ENCODE measurements around the gene STOX1. TPM values are rescaled to one million over a fixed set of nuclear protein-coding genes. Genes with fewer than 3 reads are reported as not detected.

Gene STOX1
- total RNA-seq, 1 experiment from 2014 or later = 1.4 TPM

- peak within 1 kb of the TSS; percentile 90 for H3K9ac ChIP-seq (ENCODE audit: low read length)
- POLR2A ChIA-PET (ENCODE audit: unreplicated experiment) = no interaction called here
- H3K4me3 ChIP-seq (ENCODE audit: low read length) = peak within 1 kb of the TSS; percentile 88
- CTCF ChIA-PET = interaction anchor here (0.5 kb wide), 1 partner anchor 235 kb away, joined by 3 read pairs; no protein-coding TSS in a partner anchor
- H3K4me1 ChIP-seq (ENCODE audit: insufficient read depth, low read length) = peaks cover 16% of the 10 kb centered on the region
- H3K4me2 ChIP-seq (ENCODE audit: low read length) = peak within 1 kb of the TSS; percentile 92
- no peak for TF ChIP-seq EZH2 (IDR thresholded peaks at IDR 0.05; ENCODE audit: low read length, unreplicated experiment)
- TF ChIP-seq EZH2phosphoT487 (IDR thresholded peaks at IDR 0.05; ENCODE audit: borderline replicate concordance, low read length) = no peak
- TF ChIP-seq, protein P1, sequence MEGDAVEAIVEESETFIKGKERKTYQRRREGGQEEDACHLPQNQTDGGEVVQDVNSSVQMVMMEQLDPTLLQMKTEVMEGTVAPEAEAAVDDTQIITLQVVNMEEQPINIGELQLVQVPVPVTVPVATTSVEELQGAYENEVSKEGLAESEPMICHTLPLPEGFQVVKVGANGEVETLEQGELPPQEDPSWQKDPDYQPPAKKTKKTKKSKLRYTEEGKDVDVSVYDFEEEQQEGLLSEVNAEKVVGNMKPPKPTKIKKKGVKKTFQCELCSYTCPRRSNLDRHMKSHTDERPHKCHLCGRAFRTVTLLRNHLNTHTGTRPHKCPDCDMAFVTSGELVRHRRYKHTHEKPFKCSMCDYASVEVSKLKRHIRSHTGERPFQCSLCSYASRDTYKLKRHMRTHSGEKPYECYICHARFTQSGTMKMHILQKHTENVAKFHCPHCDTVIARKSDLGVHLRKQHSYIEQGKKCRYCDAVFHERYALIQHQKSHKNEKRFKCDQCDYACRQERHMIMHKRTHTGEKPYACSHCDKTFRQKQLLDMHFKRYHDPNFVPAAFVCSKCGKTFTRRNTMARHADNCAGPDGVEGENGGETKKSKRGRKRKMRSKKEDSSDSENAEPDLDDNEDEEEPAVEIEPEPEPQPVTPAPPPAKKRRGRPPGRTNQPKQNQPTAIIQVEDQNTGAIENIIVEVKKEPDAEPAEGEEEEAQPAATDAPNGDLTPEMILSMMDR (conservative IDR thresholded peaks at IDR 0.05; ENCODE audit: low read depth, low read length) = no peak
- no peaks in the 10 kb centered on the region for H3K27me3 ChIP-seq (ENCODE audit: low read length)
- DNase-seq (peak; percentile 100), ATAC-seq (peak; percentile 96)
- peaks cover 49% of the 10 kb centered on the region for H3K79me2 ChIP-seq (ENCODE audit: low read length)
- no peaks in the 10 kb centered on the region for H3K9me2 ChIP-seq (replicated peaks; ENCODE audit: low read length)
- TSS peak; percentile 77 for BruUV-seq (replicated peaks)
- peak within 1 kb of the TSS; percentile 96 for H2AFZ ChIP-seq (ENCODE audit: low read length)
- H3K9me3 ChIP-seq (ENCODE audit: low read length) = no peaks in the 10 kb centered on the region
- intact Hi-C loops (cut with micrococcal nuclease) = loop anchor here (1.0 to 5.0 kb wide), 2 partner anchors 109 to 569 kb away; partner anchors contain the start of genes HNRNPH3 and PBLD
- no peaks in the 10 kb centered on the region for H3F3A ChIP-seq (ENCODE audit: low read length, unreplicated experiment)
- H3K36me3 ChIP-seq (ENCODE audit: low read depth, low read length) = peaks cover under 1% of the 10 kb centered on the region; the same call in 1 of the 2 replicates
- H4K20me1 ChIP-seq (ENCODE audit: low read length) = no peaks in the 10 kb centered on the region
- peak within 1 kb of the TSS; percentile 85 for H3K27ac ChIP-seq (ENCODE audit: low read length)
Observed at GRCh38 chr10:68901105-68901927, 74.0 kb downstream of the STOX1 start, which contains the start of gene DDX50. TSS of gene DDX50 (plus strand) at chr10:68901315. CDS start at chr10:68901385, 70 bp downstream.

- no peaks in the 10 kb centered on the region for H3K9me2 ChIP-seq (replicated peaks; ENCODE audit: low read length)
- H2AFZ ChIP-seq (ENCODE audit: low read length) = no peak overlapping the region
- peaks cover 54% of the 10 kb centered on the region for H3K79me2 ChIP-seq (ENCODE audit: low read length)
- no peaks in the 10 kb centered on the region for H4K20me1 ChIP-seq (ENCODE audit: low read length)
- intact Hi-C loops (cut with micrococcal nuclease) = loop anchor here (5.0 kb wide), 1 partner anchor 570 kb away; the partner anchor contains the start of genes HNRNPH3 and PBLD
- BruUV-seq (replicated peaks) = no TSS peak
- peaks cover 16% of the 10 kb centered on the region for H3K4me1 ChIP-seq (ENCODE audit: insufficient read depth, low read length)
- no peaks in the 10 kb centered on the region for H3K9me3 ChIP-seq (ENCODE audit: low read length)
- TF ChIP-seq EZH2 (IDR thresholded peaks at IDR 0.05; ENCODE audit: low read length, unreplicated experiment) (no peak), EZH2phosphoT487 (IDR thresholded peaks at IDR 0.05; ENCODE audit: borderline replicate concordance, low read length) (no peak)
- TF ChIP-seq, protein P1 (conservative IDR thresholded peaks at IDR 0.05; ENCODE audit: low read depth, low read length) = no peak
- peak overlapping the region; percentile 92 for H3K4me2 ChIP-seq (ENCODE audit: low read length)
- peak overlapping the region; percentile 90 for H3K9ac ChIP-seq (ENCODE audit: low read length)
- ATAC-seq (no peak), DNase-seq (no peak)
- H3K27ac ChIP-seq (ENCODE audit: low read length) = no peak overlapping the region
- peaks cover 9% of the 10 kb centered on the region for H3K36me3 ChIP-seq (ENCODE audit: low read depth, low read length)
- peak overlapping the region; percentile 88 for H3K4me3 ChIP-seq (ENCODE audit: low read length)
- H3K27me3 ChIP-seq (ENCODE audit: low read length) = no peaks in the 10 kb centered on the region
- H3F3A ChIP-seq (ENCODE audit: low read length, unreplicated experiment) = no peaks in the 10 kb centered on the region
- POLR2A ChIA-PET (ENCODE audit: unreplicated experiment) = no interaction called here
- CTCF ChIA-PET = no interaction called here
Observed at GRCh38 chr10:68902382-68902781, 75.1 kb downstream of the STOX1 start.

DNA sequence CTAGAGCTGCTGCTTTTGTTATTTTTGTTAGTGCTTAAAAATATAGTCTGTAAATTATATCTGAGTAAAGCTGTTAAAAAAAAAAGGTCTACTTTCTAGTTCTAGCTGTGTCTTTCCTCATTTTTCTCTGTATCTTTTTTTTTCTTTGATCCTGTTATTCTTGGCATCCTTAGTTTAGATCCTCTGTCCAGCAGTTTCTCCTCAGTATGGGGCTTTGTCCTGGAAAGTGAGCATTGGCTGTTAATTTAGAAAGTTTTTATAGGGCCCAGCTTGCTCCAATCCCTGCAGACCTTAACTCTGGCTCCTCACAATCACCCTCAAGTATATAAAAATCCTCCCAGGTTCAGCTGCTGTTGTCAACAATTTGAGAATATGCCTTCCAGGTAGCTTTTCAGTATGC lies 97.3 kb downstream of the STOX1 start:
- Histone ChIP-seq H3K4me3 (ENCODE audit: low read length) (no peak overlapping the region), H3K9ac (ENCODE audit: low read length) (no peak overlapping the region), H3K4me2 (ENCODE audit: low read length) (no peak overlapping the region), H3K36me3 (ENCODE audit: low read depth, low read length) (peaks cover 20% of the 10 kb centered on the region), H3K27me3 (ENCODE audit: low read length) (no peaks in the 10 kb centered on the region), H3K27ac (ENCODE audit: low read length) (no peak overlapping the region), H3K4me1 (ENCODE audit: insufficient read depth, low read length) (no peaks in the 10 kb centered on the region), H4K20me1 (ENCODE audit: low read length) (no peaks in the 10 kb centered on the region), H3K79me2 (ENCODE audit: low read length) (no peaks in the 10 kb centered on the region), H2AFZ (ENCODE audit: low read length) (no peak overlapping the region), H3F3A (ENCODE audit: low read length, unreplicated experiment) (no peaks in the 10 kb centered on the region), H3K9me3 (ENCODE audit: low read length) (no peaks in the 10 kb centered on the region), H3K9me2 (replicated peaks; ENCODE audit: low read length) (no peaks in the 10 kb centered on the region)
- ATAC-seq (no peak), DNase-seq (no peak)
- intact Hi-C loops (cut with micrococcal nuclease) = no loop called here
- ChIA-PET CTCF (no interaction called here), POLR2A (ENCODE audit: unreplicated experiment) (no interaction called here)
- BruUV-seq (replicated peaks) = no TSS peak
- TF ChIP-seq EZH2phosphoT487 (IDR thresholded peaks at IDR 0.05; ENCODE audit: borderline replicate concordance, low read length) = no peak
- TF ChIP-seq EZH2 (IDR thresholded peaks at IDR 0.05; ENCODE audit: low read length, unreplicated experiment) = no peak
- TF ChIP-seq, protein P1 (conservative IDR thresholded peaks at IDR 0.05; ENCODE audit: low read depth, low read length) = no peak

All from PC-3 (cell line).